CD4-positive, alpha-beta memory T cell (primary cell): ENCODE data around the gene MRTFA. TPM values are rescaled to one million over a fixed set of nuclear protein-coding genes. Genes with fewer than 3 reads are reported as not detected.
"Not testable (repeated sequence)": the region's sequence is repeated elsewhere in the genome, so short reads cannot be mapped to it uniquely, and the experiment has no call there.

ENCODE experiments used
- CTCF ChIA-PET: fragments of 350-600 bp; sonication (Branson Sonifier 250); formaldehyde crosslinking; loops from one replicate; lab custom pipeline; 2021; ENCODE audit warnings: inconsistent platforms; ENCODE audit not compliant: partially characterized antibody; lab: Charles Lee
- POLR2A ChIA-PET: fragments of 350-600 bp; sonication (Branson Sonifier 250); formaldehyde crosslinking; loops from one replicate; lab custom pipeline; 2021; ENCODE audit not compliant: partially characterized antibody; lab: Charles Lee
- DNase-seq, 5 donors: peaks; one replicate each; pipeline versions ENCODE4 v3.0.0 to v3.0.0-alpha.2; 2020 to 2022; ENCODE audit warnings: mixed read lengths in 1 of 5
- H3K27ac ChIP-seq: one replicate; pipeline ENCODE4 v1.7.0; 2013; ENCODE audit warnings: low read depth, low read length
- H3K27me3 ChIP-seq: 2 replicates; pipeline ENCODE4 v1.7.0; 2013; ENCODE audit warnings: mild to moderate bottlenecking, low read length, moderate library complexity; ENCODE audit not compliant: insufficient read depth
- H3K36me3 ChIP-seq: 2 replicates; pipeline ENCODE4 v1.7.0; 2013; ENCODE audit warnings: mild to moderate bottlenecking, low read length, moderate library complexity; ENCODE audit not compliant: insufficient read depth
- H3K4me1 ChIP-seq: 2 replicates; pipeline ENCODE4 v1.7.0; 2013; ENCODE audit warnings: mild to moderate bottlenecking, low read length, moderate library complexity; ENCODE audit not compliant: insufficient read depth
- H3K4me3 ChIP-seq, 2 donors: one replicate each; pipeline ENCODE4 v1.7.0; 2013; ENCODE audit warnings: low read length in 2 of 2, mild to moderate bottlenecking in 1 of 2
- H3K9me3 ChIP-seq, 2 donors: one replicate each; pipeline ENCODE4 v1.7.0; 2013; ENCODE audit warnings: low read length in 2 of 2, control low read depth in 1 of 2; ENCODE audit not compliant: control insufficient read depth in 1 of 2
- H3K27ac Mint-ChIP-seq, 7 donors: one replicate each; pipeline ENCODE4 v1.8.0; 2020 to 2021; ENCODE audit warnings: mixed read lengths in 7 of 7, mild to moderate bottlenecking in 6 of 7, inconsistent platforms in 3 of 7, moderate library complexity in 3 of 7
- H3K27me3 Mint-ChIP-seq, 2 donors: one replicate each; pipeline ENCODE4 v1.8.0; 2020 to 2021; ENCODE audit warnings: mixed read lengths in 2 of 2
- H3K36me3 Mint-ChIP-seq, 2 donors: one replicate each; pipeline ENCODE4 v1.8.0; 2020 to 2021; ENCODE audit warnings: mixed read lengths in 2 of 2, inconsistent platforms in 1 of 2, mild to moderate bottlenecking in 1 of 2
- H3K4me1 Mint-ChIP-seq, 4 donors: one replicate each; pipeline ENCODE4 v1.8.0; 2020 to 2021; ENCODE audit warnings: mixed read lengths in 4 of 4, mild to moderate bottlenecking in 1 of 4
- H3K4me3 Mint-ChIP-seq, 8 donors: one replicate each; pipeline ENCODE4 v1.8.0; 2020 to 2021; ENCODE audit warnings: mixed read lengths in 8 of 8, mild to moderate bottlenecking in 7 of 8, moderate library complexity in 6 of 8, inconsistent platforms in 3 of 8
- H3K9me3 Mint-ChIP-seq, 8 donors: one replicate each; pipeline ENCODE4 v1.8.0; 2020 to 2021; ENCODE audit warnings: mixed read lengths in 8 of 8, mild to moderate bottlenecking in 5 of 8, inconsistent platforms in 3 of 8, moderate library complexity in 1 of 8
- intact Hi-C: fragments of 100-400 bp; cut with micrococcal nuclease; formaldehyde crosslinking; loops from one replicate; pipeline ENCODE4 v1.15.1; 2023
- polyA plus RNA-seq, 2 donors: library from polyadenylated mRNA; unstranded; fragments of 300-500 nt; fragmentation: Illumina TruSeq; gene quantifications; one replicate each; pipeline ENCODE4 v1.2.3, GENCODE V29; 2021
- total RNA-seq, 2 experiments: library from RNA; stranded (reverse); gene quantifications; one replicate each; pipeline ENCODE4 v1.2.3, GENCODE V29; 2021

MRTFA gene
- total and polyA plus RNA-seq, 4 experiments from 2014 or later: 5.3 to 91.6 (median 50.9) TPM

GRCh38 chr22:40631925-40632324, 4.6 kb downstream of the MRTFA start:
- no peak overlapping the region for H3K4me3 ChIP-seq
- no peak for DNase-seq
- Mint-ChIP-seq H3K27ac (peak overlapping the region in 1 of 7 donors; percentile 19), H3K36me3 (peaks cover 0 to 7% of the 10 kb centered on the region in 2 donors), H3K4me3 (no peak overlapping the region), H3K4me1 (peaks cover 38 to 77% (median 53%) of the 10 kb centered on the region in 4 donors), H3K27me3 (no peaks in the 10 kb centered on the region), H3K9me3 (peaks cover 0 to 1% (median 0%) of the 10 kb centered on the region in 8 donors)
- ChIA-PET CTCF (interaction anchor here (0.8 to 3.7 kb wide), 4 partner anchors 10 to 108 kb away, joined by 3 to 29 read pairs (median 4); no protein-coding TSS in a partner anchor), POLR2A (interaction anchor here (1.0 to 2.4 kb wide), 2 partner anchors 86 to 98 kb away, joined by 5 to 6 read pairs; no protein-coding TSS in a partner anchor)
- no peaks in the 10 kb centered on the region for H3K27me3 ChIP-seq
- no peak overlapping the region for H3K27ac ChIP-seq
- H3K36me3 ChIP-seq: no peaks in the 10 kb centered on the region
- H3K9me3 ChIP-seq: no peaks in the 10 kb centered on the region
- intact Hi-C loops: no loop called here
- peaks cover 41% of the 10 kb centered on the region for H3K4me1 ChIP-seq

- CTCF ChIA-PET: interaction anchor here (0.9 kb wide), 1 partner anchor 604 kb away, joined by 3 read pairs; no protein-coding TSS in a partner anchor
- Histone ChIP-seq H3K4me3 (no peak overlapping the region), H3K4me1 (peaks cover 17% of the 10 kb centered on the region), H3K9me3 (no peaks in the 10 kb centered on the region), H3K27me3 (no peaks in the 10 kb centered on the region), H3K36me3 (no peaks in the 10 kb centered on the region), H3K27ac (no peak overlapping the region)
- Mint-ChIP-seq H3K36me3 (peaks cover 0 to 4% of the 10 kb centered on the region in 2 donors), H3K4me1 (peaks cover 26 to 62% (median 44%) of the 10 kb centered on the region in 4 donors), H3K9me3 (no peaks in the 10 kb centered on the region), H3K4me3 (peak overlapping the region in 1 of 8 donors; percentile 10), H3K27me3 (no peaks in the 10 kb centered on the region), H3K27ac (peak overlapping the region in 4 of 7 donors; percentile 25 to 70 (median 44))
- intact Hi-C loops: no loop called here
- POLR2A ChIA-PET: interaction anchor here (1.1 to 2.7 kb wide), 2 partner anchors 8 to 12 kb away, joined by 3 to 9 read pairs; partner anchors contain the start of gene MRTFA
- DNase-seq: no peak
These were observed 8.0 kb downstream of the MRTFA start for GRCh38 chr22:40628354-40629042.

GRCh38 chr22:40627612-40628011, 8.9 kb downstream of the MRTFA start:
- peaks cover 26 to 57% (median 40%) of the 10 kb centered on the region in 4 donors for H3K4me1 Mint-ChIP-seq

GRCh38 chr22:40626851-40627250, 9.7 kb downstream of the MRTFA start:
- Mint-ChIP-seq H3K4me1 (peaks cover 26 to 52% (median 39%) of the 10 kb centered on the region in 4 donors), H3K27ac (peak overlapping the region in 2 of 7 donors; percentile 17 to 48), H3K4me3 (no peak overlapping the region), H3K36me3 (peaks cover under 1 to 5% of the 10 kb centered on the region in 2 donors), H3K27me3 (no peaks in the 10 kb centered on the region), H3K9me3 (peaks cover 0 to 4% (median 0%) of the 10 kb centered on the region in 8 donors)
- ChIA-PET POLR2A (interaction anchor here (2.7 kb wide), 1 partner anchor 10 kb away, joined by 9 read pairs; the partner anchor contains the start of gene MRTFA), CTCF (interaction anchor here (0.9 to 1.4 kb wide), 3 partner anchors 11 to 190 kb away, joined by 3 read pairs; no protein-coding TSS in a partner anchor)
- Histone ChIP-seq H3K36me3 (no peaks in the 10 kb centered on the region), H3K4me1 (peaks cover 14% of the 10 kb centered on the region), H3K27ac (no peak overlapping the region), H3K27me3 (no peaks in the 10 kb centered on the region), H3K9me3 (no peaks in the 10 kb centered on the region), H3K4me3 (no peak overlapping the region)
- DNase-seq: no peak
- intact Hi-C loops: no loop called here

More at GRCh38 chr22:40627612-40628011, 8.9 kb downstream of the MRTFA start:
- no peaks in the 10 kb centered on the region for H3K9me3 Mint-ChIP-seq
- H3K4me1 ChIP-seq: peaks cover 16% of the 10 kb centered on the region
- POLR2A ChIA-PET: interaction anchor here (1.1 to 2.7 kb wide), 2 partner anchors 9 to 11 kb away, joined by 3 to 9 read pairs; partner anchors contain the start of gene MRTFA
- no peaks in the 10 kb centered on the region for H3K9me3 ChIP-seq
- H3K27ac ChIP-seq: no peak overlapping the region
- H3K27ac Mint-ChIP-seq: peak overlapping the region in 1 of 7 donors; percentile 23
- H3K4me3 ChIP-seq: no peak overlapping the region
- H3K27me3 Mint-ChIP-seq: no peaks in the 10 kb centered on the region
- H3K4me3 Mint-ChIP-seq: no peak overlapping the region
- H3K27me3 ChIP-seq: no peaks in the 10 kb centered on the region
- H3K36me3 Mint-ChIP-seq: peaks cover 0 to 4% of the 10 kb centered on the region in 2 donors
- CTCF ChIA-PET: no interaction called here
- no peaks in the 10 kb centered on the region for H3K36me3 ChIP-seq
- DNase-seq: no peak
- intact Hi-C loops: no loop called here

GRCh38 chr22:40625794-40626193, 10.7 kb downstream of the MRTFA start:
- H3K27me3 ChIP-seq, H3K36me3 ChIP-seq, H3K9me3 Mint-ChIP-seq, H3K27ac ChIP-seq, H3K27ac Mint-ChIP-seq, H3K4me3 Mint-ChIP-seq, H3K9me3 ChIP-seq, H3K27me3 Mint-ChIP-seq, H3K4me3 ChIP-seq, intact Hi-C loops, DNase-seq: not testable (repeated sequence)
- H3K36me3 Mint-ChIP-seq: peaks cover 5 to 12% of the 10 kb centered on the region in 2 donors
- POLR2A ChIA-PET: interaction anchor here (2.7 kb wide), 1 partner anchor 11 kb away, joined by 9 read pairs; the partner anchor contains the start of gene MRTFA
- CTCF ChIA-PET: interaction anchor here (0.9 to 1.4 kb wide), 3 partner anchors 12 to 189 kb away, joined by 3 read pairs; no protein-coding TSS in a partner anchor
- peaks cover 12% of the 10 kb centered on the region for H3K4me1 ChIP-seq
- H3K4me1 Mint-ChIP-seq: peaks cover 22 to 44% (median 35%) of the 10 kb centered on the region in 4 donors

GRCh38 chr22:40625281-40625680, 11.2 kb downstream of the MRTFA start:
- H3K9me3 ChIP-seq, H3K27me3 ChIP-seq, H3K9me3 Mint-ChIP-seq, DNase-seq, intact Hi-C loops, H3K36me3 ChIP-seq, CTCF ChIA-PET, H3K27me3 Mint-ChIP-seq, H3K4me1 ChIP-seq, H3K27ac Mint-ChIP-seq, H3K4me3 ChIP-seq, H3K27ac ChIP-seq: not testable (repeated sequence)
- Mint-ChIP-seq H3K4me3 (peak overlapping the region in 1 of 8 donors; percentile 48), H3K4me1 (peaks cover 25 to 47% (median 33%) of the 10 kb centered on the region in 4 donors), H3K36me3 (peaks cover 5 to 16% of the 10 kb centered on the region in 2 donors)
- POLR2A ChIA-PET: interaction anchor here (1.0 kb wide), 1 partner anchor 161 kb away, joined by 8 read pairs; no protein-coding TSS in a partner anchor

GRCh38 chr22:40624770-40625169, 11.7 kb downstream of the MRTFA start:
- Mint-ChIP-seq H3K4me1 (peaks cover 24 to 45% (median 31%) of the 10 kb centered on the region in 4 donors), H3K4me3 (no peak overlapping the region), H3K27me3 (no peaks in the 10 kb centered on the region), H3K27ac (no peak overlapping the region), H3K9me3 (peaks cover 0 to 9% (median 2%) of the 10 kb centered on the region in 8 donors), H3K36me3 (peaks cover 5 to 16% of the 10 kb centered on the region in 2 donors)
- Histone ChIP-seq H3K9me3 (no peaks in the 10 kb centered on the region), H3K36me3 (no peaks in the 10 kb centered on the region), H3K27ac (no peak overlapping the region), H3K27me3 (no peaks in the 10 kb centered on the region), H3K4me1 (peaks cover 7% of the 10 kb centered on the region), H3K4me3 (no peak overlapping the region)
- POLR2A ChIA-PET: interaction anchor here (0.8 to 1.0 kb wide), 2 partner anchors 93 to 161 kb away, joined by 3 to 8 read pairs; no protein-coding TSS in a partner anchor
- intact Hi-C loops: no loop called here
- no peak for DNase-seq
- CTCF ChIA-PET: interaction anchor here (0.9 kb wide), 1 partner anchor 188 kb away, joined by 3 read pairs; no protein-coding TSS in a partner anchor
